AG04449 (cell line): ENCODE results near the gene FOXB2.

Experiments used
- CTCF ChIA-PET: fragments of 350-600 bp; formaldehyde crosslinking; extraction: SDS; loops from one replicate; lab custom pipeline; 2021; ENCODE audit warnings: antibody characterized with exemption; lab: Yijun Ruan, JAX
- POLR2A ChIA-PET: fragments of 400-600, 350-600 bp; formaldehyde crosslinking; extraction: SDS; loops from one replicate; lab custom pipeline; 2020; ENCODE audit warnings: antibody characterized with exemption, inconsistent platforms; lab: Yijun Ruan, JAX
- DNase-seq: peaks from one replicate; pipeline ENCODE4 v3.0.0-alpha.2; 2010; ENCODE audit warnings: low read depth, low spot score
- H3K4me3 ChIP-seq: 2 replicates; pipeline ENCODE4 v1.5.1; 2011; ENCODE audit warnings: low read depth, mild to moderate bottlenecking, control low read depth, low read length
- TF ChIP-seq, protein P1 (sequence below): IDR thresholded peaks from one replicate; pipeline ENCODE4 v1.5.1; 2011; ENCODE audit warnings: mild to moderate bottlenecking, moderate library complexity, low read length, control low read depth, inconsistent platforms; ENCODE audit not compliant: insufficient read depth; ENCODE audit errors: missing control alignments

The FOXB2 gene

DNA sequence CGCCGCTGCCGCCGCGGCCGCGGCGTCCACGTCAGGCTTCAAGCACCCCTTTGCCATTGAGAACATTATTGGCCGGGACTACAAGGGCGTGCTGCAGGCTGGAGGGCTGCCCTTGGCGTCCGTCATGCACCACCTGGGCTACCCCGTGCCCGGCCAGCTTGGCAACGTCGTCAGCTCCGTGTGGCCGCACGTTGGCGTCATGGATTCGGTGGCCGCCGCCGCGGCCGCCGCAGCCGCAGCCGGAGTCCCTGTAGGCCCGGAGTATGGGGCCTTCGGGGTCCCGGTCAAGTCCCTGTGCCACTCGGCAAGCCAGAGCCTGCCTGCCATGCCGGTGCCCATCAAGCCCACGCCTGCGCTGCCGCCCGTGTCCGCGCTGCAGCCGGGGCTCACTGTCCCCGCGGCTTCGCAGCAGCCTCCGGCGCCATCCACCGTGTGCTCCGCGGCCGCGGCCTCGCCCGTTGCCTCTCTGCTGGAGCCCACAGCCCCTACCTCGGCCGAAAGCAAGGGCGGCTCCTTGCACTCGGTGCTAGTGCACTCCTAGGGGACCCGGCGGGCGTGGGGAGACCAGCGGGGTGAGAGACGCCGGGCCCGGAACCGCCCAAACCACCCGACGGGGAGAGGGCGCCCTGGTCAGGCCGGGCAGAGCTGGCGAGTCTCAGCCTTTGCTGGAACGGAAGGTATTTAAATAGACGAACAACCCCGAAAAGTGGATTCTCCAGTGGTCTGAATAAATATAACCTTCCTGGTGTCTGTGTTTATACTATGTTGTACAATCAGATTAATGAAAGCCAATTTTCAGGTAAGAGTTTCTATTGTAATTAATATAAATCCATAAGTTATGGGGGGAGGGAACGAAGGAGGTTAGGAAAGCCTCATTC lies 1.2 kb downstream of the FOXB2 start:
- no peak overlapping the region for H3K4me3 ChIP-seq
- no peak for DNase-seq
- TF ChIP-seq, protein P1, sequence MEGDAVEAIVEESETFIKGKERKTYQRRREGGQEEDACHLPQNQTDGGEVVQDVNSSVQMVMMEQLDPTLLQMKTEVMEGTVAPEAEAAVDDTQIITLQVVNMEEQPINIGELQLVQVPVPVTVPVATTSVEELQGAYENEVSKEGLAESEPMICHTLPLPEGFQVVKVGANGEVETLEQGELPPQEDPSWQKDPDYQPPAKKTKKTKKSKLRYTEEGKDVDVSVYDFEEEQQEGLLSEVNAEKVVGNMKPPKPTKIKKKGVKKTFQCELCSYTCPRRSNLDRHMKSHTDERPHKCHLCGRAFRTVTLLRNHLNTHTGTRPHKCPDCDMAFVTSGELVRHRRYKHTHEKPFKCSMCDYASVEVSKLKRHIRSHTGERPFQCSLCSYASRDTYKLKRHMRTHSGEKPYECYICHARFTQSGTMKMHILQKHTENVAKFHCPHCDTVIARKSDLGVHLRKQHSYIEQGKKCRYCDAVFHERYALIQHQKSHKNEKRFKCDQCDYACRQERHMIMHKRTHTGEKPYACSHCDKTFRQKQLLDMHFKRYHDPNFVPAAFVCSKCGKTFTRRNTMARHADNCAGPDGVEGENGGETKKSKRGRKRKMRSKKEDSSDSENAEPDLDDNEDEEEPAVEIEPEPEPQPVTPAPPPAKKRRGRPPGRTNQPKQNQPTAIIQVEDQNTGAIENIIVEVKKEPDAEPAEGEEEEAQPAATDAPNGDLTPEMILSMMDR, result no peak
- CTCF ChIA-PET, result interaction anchor here (0.8 to 0.9 kb wide), 2 partner anchors 31 to 130 kb away, joined by 3 to 5 read pairs; no protein-coding TSS in a partner anchor
- POLR2A ChIA-PET, result no interaction called here

DNA sequence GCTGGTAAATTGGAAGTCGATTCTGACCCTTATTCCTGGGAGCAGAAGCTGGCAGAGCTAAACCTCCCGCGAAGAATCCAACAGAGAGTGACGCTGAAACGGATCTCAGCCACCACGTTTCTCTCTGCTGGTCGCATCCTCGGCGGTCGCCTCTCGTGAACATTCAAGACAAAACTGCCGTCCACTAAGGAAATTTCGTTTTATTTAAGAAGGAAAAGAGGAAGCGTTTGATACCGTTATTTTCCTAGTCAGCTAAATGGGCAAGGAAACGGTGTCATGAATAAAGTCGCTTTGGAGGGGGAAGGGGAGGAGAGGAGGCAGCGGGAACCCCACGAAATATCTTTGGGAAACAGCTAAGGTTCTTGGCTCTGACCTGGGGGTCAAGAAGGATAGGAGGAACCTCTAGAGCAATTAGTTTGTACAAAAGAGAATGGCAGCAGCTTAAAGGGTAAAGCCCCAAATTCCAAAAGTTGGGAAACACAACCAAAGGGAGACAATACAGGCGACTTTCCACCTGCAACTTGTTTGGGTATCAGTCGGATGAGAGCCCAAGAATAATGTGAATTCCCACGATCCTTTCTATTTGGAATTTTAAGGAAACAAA lies 1.9 kb downstream of the FOXB2 start:
- ChIA-PET POLR2A (no interaction called here), CTCF (interaction anchor here (0.8 to 0.9 kb wide), 2 partner anchors 31 to 130 kb away, joined by 3 to 5 read pairs; no protein-coding TSS in a partner anchor)
- H3K4me3 ChIP-seq, result no peak overlapping the region

DNA sequence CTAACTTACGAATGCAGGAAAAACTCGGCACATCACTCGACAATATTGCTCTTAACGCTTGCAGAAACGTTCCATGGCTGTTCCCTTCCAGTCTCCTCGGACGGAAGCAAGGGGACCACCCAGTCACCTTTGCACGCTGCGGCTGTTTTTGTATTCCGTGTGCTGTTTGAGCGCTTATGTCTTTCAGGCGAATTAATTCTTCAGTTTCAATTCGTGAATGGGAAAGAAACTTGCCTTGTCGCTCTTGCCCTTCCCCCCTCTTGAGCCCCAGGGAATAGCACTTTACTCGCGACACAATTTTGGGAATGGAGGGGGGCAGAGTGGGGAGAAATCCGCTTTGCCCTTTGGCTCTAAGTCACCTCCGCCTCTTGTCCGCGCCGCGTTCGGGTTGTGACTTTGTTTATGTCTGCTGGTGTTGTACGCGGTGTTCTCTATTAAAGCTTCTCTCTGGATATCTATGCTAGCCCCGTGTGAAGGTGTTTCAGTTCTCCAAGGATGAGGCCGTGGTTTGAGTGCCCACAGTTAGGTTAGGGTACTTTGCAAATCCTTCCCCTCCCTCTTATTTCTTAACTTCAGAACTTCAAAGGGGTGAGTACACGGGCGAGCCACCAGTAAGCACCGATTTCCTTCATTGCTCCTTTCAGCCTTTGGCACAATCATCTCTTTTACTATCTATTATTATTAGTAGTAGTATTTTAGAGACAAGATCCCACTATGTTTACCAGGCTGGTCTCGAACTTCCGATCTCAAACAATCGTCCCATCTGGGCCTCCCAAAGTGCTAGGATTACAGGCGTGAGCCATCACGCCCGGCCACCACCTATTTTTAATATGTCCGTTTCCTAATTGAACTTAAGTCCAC lies 2.7 kb downstream of the FOXB2 start:
- H3K4me3 ChIP-seq, result no peak overlapping the region
- TF ChIP-seq, protein P1, result no peak
- ChIA-PET CTCF (interaction anchor here (0.9 kb wide), 1 partner anchor 129 kb away, joined by 5 read pairs; no protein-coding TSS in a partner anchor), POLR2A (no interaction called here)
- no peak for DNase-seq

More for the DNA sequence above, 1.9 kb downstream of the FOXB2 start:
- DNase-seq, result no peak
- TF ChIP-seq, protein P1, result no peak

DNA sequence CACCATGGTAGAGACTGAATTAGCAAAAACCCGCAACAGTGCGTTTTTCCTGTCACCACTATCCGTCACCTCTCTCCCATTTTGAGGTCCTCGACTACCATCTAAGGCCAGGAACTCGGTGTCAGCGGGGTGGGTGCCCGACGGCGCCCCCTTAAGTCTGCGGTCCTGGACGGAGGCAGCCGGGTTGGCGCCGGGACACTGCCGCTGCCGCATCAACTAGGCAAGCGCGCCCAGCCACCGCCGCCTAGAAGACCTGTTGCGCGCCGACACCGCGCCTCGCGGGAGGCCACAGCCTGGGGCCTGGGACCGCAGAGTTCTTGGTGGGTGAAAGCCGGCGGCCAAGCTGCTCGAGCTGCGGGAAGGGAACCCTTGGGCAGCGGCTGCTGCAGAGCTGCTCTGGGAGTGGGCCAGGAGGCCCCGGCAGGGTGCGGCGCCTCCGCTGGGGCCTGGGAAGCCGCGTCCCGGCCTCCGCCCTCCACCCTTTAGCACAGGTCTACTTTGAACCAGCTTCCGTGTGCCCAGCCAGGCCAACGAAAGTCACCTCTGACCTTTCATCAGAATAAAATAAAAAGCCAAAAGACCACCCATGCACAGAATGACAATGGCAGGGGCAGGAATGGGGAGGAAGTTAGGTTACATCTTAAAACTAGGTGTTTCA lies 3.5 kb downstream of the FOXB2 start:
- ChIA-PET CTCF (interaction anchor here (1.0 kb wide), 1 partner anchor 11 kb away, joined by 3 read pairs; no protein-coding TSS in a partner anchor), POLR2A (no interaction called here)
- no peak for DNase-seq
- no peak overlapping the region for H3K4me3 ChIP-seq
- TF ChIP-seq, protein P1, result no peak

DNA sequence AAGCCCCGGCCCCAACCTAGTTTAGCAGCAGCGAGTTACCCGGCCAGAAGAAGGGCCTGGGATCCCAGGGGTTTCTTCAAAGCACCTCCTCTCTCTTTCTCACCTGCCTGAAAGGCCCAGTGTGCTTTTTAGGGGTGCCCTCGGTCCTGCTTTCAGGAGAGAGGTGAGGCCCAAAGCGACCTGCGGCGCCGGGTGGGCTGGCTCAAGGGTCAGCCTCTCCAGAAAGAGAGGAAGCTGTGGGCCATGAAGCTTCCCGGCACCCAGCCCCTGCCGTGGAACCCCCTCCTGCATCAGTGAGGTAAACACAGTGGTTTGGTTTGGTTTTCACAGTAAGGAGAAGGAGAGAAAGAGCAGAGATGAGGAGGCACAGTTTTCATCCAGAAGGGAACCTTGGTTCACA lies 4.3 kb downstream of the FOXB2 start:
- DNase-seq, result no peak
- POLR2A ChIA-PET, result no interaction called here
- TF ChIP-seq, protein P1, result no peak
- no peak overlapping the region for H3K4me3 ChIP-seq
- CTCF ChIA-PET, result interaction anchor here (1.0 kb wide), 1 partner anchor 10 kb away, joined by 3 read pairs; no protein-coding TSS in a partner anchor
